Testis (tissue), 3 donors: ENCODE data around the gene RNF212. TPM values are rescaled to one million over a fixed set of nuclear protein-coding genes. Genes with fewer than 3 reads are reported as not detected.

Experiments used
- DNase-seq: peaks from one replicate; pipeline ENCODE4 v3.0.0-alpha.2; 2019
- H3K27ac ChIP-seq, 2 donors: fragments of 200-600 bp; sonication (generic); one replicate each; pipeline ENCODE4 v1.5.1; 2019
- H3K27me3 ChIP-seq: fragments of 200-600 bp; sonication (generic); one replicate; pipeline ENCODE4 v1.5.1; 2019
- H3K36me3 ChIP-seq: fragments of 200-600 bp; sonication (generic); one replicate; pipeline ENCODE4 v1.5.1; 2017; ENCODE audit warnings: low read depth; ENCODE audit errors: missing control alignments
- H3K4me1 ChIP-seq: fragments of 200-600 bp; sonication (generic); one replicate; pipeline ENCODE4 v1.5.1; 2019
- H3K4me3 ChIP-seq, 2 donors: fragments of 200-600 bp; sonication (generic); one replicate each; pipeline ENCODE4 v1.5.1; 2017 to 2019
- H3K9me3 ChIP-seq: fragments of 200-600 bp; sonication (generic); one replicate; pipeline ENCODE4 v1.5.1; 2017
- POLR2A ChIP-seq: fragments of 450-650 bp; IDR thresholded peaks from one replicate; pipeline ENCODE4 v1.6.1; 2017; ENCODE audit warnings: antibody characterized with exemption, mild to moderate bottlenecking, moderate library complexity
- WGBS, 2 donors: methylation state at CpG; one replicate each; pipeline ENCODE4 v1.1.5; 2018; 5-methylcytosine and 5-hydroxymethylcytosine counted together
- intact Hi-C: fragments of 100-400 bp; cut with DNase I; formaldehyde crosslinking; loops from one replicate; pipeline ENCODE4 v1.15.1; 2023; ENCODE audit warnings: low total_unique reads
- polyA plus RNA-seq: library from polyadenylated mRNA; stranded (reverse); fragments of 350-450 nt; fragmentation: Illumina TruSeq; extraction: RNeasy Lipid Tissue Mini Kit (QIAGEN cat#74804); gene quantifications from one replicate; pipeline ENCODE4 v1.2.3, GENCODE V29; 2014; ENCODE audit warnings: low read depth, low replicate concordance; ENCODE audit not compliant: insufficient read depth
- total RNA-seq, 2 donors: library from RNA; depleted of rRNA; stranded (reverse); fragments of >200 nt; gene quantifications; one replicate each; pipeline ENCODE4 v1.2.3, GENCODE V29; 2016
- TF ChIP-seq, protein P1 (sequence below), 3 experiments: fragments of 450-650 bp in 2 of 3; fragments of 200-600 bp in 1 of 3; sonication (generic) in 1 of 3; IDR thresholded peaks; one replicate each; pipeline ENCODE4 v1.5.1; 2016 to 2019; ENCODE audit warnings: antibody characterized with exemption in 3 of 3, mild to moderate bottlenecking in 2 of 3, moderate library complexity in 1 of 3

The RNF212 gene
- total and polyA plus RNA-seq, 3 donors from 2014 or later, result 21.0 to 40.3 (median 33.6) TPM

DNA sequence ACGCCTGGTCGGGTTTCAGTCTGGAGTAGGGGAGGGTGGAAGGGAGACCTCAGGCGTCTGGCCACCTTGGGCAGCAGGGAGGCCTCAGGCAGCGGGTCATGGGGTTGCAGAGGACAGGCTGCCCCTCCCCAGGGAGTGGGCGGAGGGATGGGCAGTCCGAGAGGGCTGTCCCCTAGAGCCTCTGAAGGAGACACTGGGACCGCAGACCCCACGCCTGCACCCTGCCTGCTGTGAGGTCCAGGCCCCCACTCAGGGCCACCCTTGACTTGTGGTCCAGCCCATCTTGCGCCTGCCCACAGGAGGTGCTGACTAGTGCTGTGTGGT lies 85.5 kb downstream of the RNF212 start:
- intact Hi-C loops, result no loop called here
- TF ChIP-seq, protein P1, sequence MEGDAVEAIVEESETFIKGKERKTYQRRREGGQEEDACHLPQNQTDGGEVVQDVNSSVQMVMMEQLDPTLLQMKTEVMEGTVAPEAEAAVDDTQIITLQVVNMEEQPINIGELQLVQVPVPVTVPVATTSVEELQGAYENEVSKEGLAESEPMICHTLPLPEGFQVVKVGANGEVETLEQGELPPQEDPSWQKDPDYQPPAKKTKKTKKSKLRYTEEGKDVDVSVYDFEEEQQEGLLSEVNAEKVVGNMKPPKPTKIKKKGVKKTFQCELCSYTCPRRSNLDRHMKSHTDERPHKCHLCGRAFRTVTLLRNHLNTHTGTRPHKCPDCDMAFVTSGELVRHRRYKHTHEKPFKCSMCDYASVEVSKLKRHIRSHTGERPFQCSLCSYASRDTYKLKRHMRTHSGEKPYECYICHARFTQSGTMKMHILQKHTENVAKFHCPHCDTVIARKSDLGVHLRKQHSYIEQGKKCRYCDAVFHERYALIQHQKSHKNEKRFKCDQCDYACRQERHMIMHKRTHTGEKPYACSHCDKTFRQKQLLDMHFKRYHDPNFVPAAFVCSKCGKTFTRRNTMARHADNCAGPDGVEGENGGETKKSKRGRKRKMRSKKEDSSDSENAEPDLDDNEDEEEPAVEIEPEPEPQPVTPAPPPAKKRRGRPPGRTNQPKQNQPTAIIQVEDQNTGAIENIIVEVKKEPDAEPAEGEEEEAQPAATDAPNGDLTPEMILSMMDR (IDR thresholded peaks at IDR 0.05), result no peak
- TF ChIP-seq POLR2A, result no peak
- no peak overlapping the region for H3K4me3 ChIP-seq
- no peak for DNase-seq
- WGBS, 2 donors, result 75 to 85% methylated on average over 4 to 9 of the region's 9 CpGs
- H3K27ac ChIP-seq, result no peak overlapping the region
- H3K4me1 ChIP-seq, result no peaks in the 10 kb centered on the region
- H3K27me3 ChIP-seq, result no peaks in the 10 kb centered on the region
- no peaks in the 10 kb centered on the region for H3K9me3 ChIP-seq
- no peaks in the 10 kb centered on the region for H3K36me3 ChIP-seq

DNA sequence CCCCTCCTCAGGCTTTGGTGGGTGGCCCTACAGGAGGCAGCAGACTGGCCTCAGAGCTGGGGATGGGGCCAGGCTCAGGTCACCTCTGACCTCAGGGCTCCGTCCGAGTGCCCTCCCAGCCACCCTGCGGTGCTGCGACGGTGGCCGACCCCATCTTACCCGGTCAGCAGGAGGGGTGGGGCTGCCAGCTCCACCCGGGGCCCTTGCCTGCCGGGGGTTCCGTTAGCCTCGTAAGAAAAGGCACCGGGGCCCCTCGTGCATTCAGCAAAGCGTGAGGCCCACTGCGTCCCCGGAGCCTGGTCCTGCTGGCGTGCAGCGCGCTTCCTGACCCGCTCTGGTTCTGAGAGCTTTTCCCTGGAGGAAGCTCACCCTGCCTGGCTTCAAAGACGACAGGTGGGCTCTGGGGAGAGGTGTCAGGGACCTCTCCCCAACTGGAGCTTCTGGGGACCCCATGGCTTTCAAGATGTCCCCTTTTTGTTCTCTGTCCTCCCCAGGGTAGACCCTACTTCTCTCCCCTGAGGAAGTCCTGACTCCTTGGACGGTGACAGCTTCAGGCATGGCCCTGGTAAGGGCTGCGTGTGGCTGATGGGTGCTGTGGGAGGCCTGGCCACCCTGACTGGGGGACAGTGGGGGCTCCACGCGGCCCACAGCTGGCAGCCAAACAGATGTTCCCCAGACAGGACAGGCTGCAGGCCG lies 86.0 kb downstream of the RNF212 start:
- Histone ChIP-seq H3K4me1 (no peaks in the 10 kb centered on the region), H3K9me3 (no peaks in the 10 kb centered on the region), H3K4me3 (no peak overlapping the region), H3K36me3 (no peaks in the 10 kb centered on the region), H3K27ac (no peak overlapping the region), H3K27me3 (no peaks in the 10 kb centered on the region)
- no peak for DNase-seq
- intact Hi-C loops, result no loop called here
- WGBS, 2 donors, result 80 to 84% methylated on average over 5 to 25 of the region's 26 CpGs
- TF ChIP-seq, protein P1 (IDR thresholded peaks at IDR 0.05), result no peak
- TF ChIP-seq POLR2A, result no peak

DNA sequence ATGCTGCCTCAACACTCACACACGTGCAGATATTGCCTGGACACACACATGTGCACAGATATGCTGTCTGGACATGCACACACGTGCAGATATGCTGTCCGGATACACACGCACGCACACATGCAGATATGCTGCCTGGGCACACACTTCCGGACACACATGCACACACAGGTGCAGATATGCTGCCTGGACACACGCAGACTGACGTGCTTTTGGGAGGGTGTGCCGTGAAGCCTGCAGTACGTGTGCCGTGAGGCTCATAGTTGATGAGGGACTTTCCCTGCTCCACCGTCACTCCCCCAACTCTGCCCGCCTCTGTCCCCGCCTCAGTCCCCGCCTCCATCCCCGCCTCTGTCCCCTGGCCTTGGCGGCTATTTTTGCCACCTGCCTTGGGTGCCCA lies 87.2 kb downstream of the RNF212 start:
- Histone ChIP-seq H3K36me3 (no peaks in the 10 kb centered on the region), H3K27me3 (no peaks in the 10 kb centered on the region)
- intact Hi-C loops, result no loop called here

DNA sequence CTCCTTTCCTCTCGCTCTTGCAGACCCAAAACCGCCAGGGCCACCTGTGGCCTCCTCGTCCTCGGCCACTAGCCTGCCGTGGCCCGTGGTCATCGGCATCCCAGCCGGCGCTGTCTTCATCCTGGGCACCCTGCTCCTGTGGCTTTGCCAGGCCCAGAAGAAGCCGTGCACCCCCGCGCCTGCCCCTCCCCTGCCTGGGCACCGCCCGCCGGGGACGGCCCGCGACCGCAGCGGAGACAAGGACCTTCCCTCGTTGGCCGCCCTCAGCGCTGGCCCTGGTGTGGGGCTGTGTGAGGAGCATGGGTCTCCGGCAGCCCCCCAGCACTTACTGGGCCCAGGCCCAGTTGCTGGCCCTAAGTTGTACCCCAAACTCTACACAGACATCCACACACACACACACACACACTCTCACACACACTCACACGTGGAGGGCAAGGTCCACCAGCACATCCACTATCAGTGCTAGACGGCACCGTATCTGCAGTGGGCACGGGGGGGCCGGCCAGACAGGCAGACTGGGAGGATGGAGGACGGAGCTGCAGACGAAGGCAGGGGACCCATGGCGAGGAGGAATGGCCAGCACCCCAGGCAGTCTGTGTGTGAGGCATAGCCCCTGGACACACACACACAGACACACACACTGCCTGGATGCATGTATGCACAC lies 88.3 kb downstream of the RNF212 start:
- Histone ChIP-seq H3K36me3 (no peaks in the 10 kb centered on the region), H3K4me1 (no peaks in the 10 kb centered on the region), H3K9me3 (no peaks in the 10 kb centered on the region), H3K27ac (no peak overlapping the region), H3K27me3 (no peaks in the 10 kb centered on the region), H3K4me3 (no peak overlapping the region)
- intact Hi-C loops, result no loop called here
- WGBS, 2 donors, result 88 to 96% methylated on average over 15 to 30 of the region's 32 CpGs
- DNase-seq, result no peak
- TF ChIP-seq, protein P1 (IDR thresholded peaks at IDR 0.05), result no peak
- TF ChIP-seq POLR2A, result no peak

More for the DNA sequence above, 87.2 kb downstream of the RNF212 start:
- DNase-seq, result no peak
- 58 to 71% methylated on average over 17 of the region's 17 CpGs for WGBS, 2 donors
- TF ChIP-seq, protein P1 (IDR thresholded peaks at IDR 0.05), result no peak
- no peak for TF ChIP-seq POLR2A
- no peaks in the 10 kb centered on the region for H3K4me1 ChIP-seq
- no peak overlapping the region for H3K27ac ChIP-seq
- no peaks in the 10 kb centered on the region for H3K9me3 ChIP-seq
- H3K4me3 ChIP-seq, result no peak overlapping the region
